Bladder microvascular endothelial cell (primary cell): ENCODE data around the gene REXO1. TPM values are rescaled to one million over a fixed set of nuclear protein-coding genes. Genes with fewer than 3 reads are reported as not detected.

Source experiments
- total RNA-seq: library from RNA; depleted of rRNA; stranded (reverse); fragments of >200 nt; gene quantifications from 2 replicates; pipeline ENCODE4 v1.2.3, GENCODE V29; 2014

Gene REXO1
- 6.8 and 14.7 TPM in 2 replicates for total RNA-seq

GRCh38 chr19:1848399-1849131 is at the start of gene REXO1:
REXO1 (minus strand) TSS chr19:1848483; CDS start chr19:1848358, 125 bp downstream.

DNA sequence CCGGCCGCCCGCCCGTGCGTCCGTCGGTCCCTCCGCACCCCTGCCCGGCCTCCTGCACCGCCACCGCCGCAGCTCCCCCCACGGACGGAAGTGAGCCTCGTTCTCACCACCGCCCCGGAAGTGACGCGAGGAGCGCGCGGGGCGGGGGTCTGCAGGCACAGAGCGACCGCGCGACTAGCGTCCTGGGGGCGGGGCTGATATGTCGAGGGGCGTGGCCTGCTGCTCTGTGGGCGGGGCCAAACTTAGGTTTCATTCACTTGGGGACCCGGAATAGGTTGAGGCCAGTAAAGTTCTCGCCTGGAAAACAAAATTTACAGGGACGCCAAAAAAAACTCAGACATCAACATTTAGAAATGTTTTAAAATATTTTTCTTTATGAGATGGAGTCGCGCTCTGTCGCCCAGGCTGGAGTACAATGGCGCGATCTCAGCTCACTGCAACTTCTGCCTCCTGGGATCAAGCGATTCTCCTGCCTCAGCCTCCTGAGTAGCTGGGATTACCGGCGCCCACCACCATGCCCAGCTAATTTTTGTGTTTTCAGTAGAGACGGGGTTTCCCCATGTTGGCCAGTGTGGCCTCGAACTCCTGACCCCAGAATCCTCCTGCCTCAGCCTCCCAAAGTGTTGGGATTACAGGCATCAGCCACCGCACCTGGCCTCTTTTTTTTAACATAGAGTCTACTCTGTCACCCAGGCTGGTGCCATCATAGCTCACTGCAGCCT is 37.3 kb upstream of the REXO1 start, which contains the start of gene ABHD17A:
ABHD17A (minus strand) TSS at position 99 of the 722 bp plus-strand sequence. CDS start 3,930 bp downstream, outside the sequence.

DNA sequence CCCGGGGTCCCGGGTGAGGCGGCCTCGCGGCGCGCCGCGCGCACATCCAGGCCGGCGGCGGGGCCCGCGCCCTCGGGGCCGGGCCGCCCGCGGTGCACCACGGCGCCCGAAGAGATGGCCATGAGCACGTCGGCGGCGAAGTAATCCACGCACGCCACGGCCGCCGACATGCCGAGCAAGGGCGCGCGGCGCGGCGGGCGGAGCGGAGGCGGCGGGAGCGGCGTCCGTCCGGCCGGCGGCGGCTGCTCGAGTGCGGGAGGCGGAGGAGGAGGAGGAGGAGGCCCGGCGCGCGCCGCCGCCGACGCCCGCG is 15.0 kb upstream of the REXO1 start, which contains the start of gene KLF16:
KLF16 (minus strand) TSS at position 252 of the 310 bp plus-strand sequence; CDS start at position 170, 82 bp downstream.

DNA sequence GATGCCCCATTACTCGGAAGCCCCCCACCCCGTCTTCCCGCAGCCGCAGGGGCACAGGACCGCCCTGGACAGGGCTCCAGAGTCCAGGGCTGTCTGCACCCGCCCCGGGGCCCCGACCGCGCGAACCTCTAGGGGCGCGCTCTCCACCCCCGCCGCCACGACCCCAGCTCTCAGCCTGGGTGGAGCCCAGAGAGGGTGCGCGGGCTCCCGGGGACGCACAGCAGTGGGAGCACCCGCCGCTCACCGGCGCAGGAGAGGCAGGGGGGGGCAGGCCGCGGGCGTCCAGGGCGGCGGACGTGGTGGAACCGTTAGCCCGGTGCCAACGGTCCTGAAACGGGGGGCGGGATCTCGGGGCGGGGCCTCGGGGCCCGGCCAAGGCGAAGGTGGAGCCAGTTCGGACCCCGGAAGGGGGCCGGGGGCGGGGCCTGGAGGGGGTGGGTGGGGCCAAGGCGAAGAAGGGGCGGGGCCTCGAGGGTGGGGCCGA is 36.3 kb downstream of the REXO1 start, which contains the start of gene ATP8B3:
ATP8B3 (minus strand) TSS at position 335 of the 484 bp plus-strand sequence. CDS start 540 bp downstream, outside the sequence.

Other genes with a start within 250 kb of the REXO1 start
- gene UQCR11, start 243.0 kb downstream of the REXO1 start, total RNA-seq: 78.5 and 110 TPM in 2 replicates
- 65.6 and 123 TPM in 2 replicates for gene TCF3, start 195.9 kb downstream of the REXO1 start, total RNA-seq
- not detected in 2 replicates for gene ONECUT3, start 95.0 kb downstream of the REXO1 start, total RNA-seq
- gene ATP8B3, start 36.2 kb downstream of the REXO1 start, total RNA-seq: 0.65 and 1.3 TPM in 2 replicates
- 3.7 and 5.8 TPM in 2 replicates for gene KLF16, start 15.1 kb upstream of the REXO1 start, total RNA-seq
- gene ABHD17A, start 37.0 kb upstream of the REXO1 start, total RNA-seq: 91.8 and 111 TPM in 2 replicates
- gene ADAT3, start 56.9 kb upstream of the REXO1 start, total RNA-seq: 1.6 and 4.0 TPM in 2 replicates
- 17.6 and 48.2 TPM in 2 replicates for gene SCAMP4, start 56.9 kb upstream of the REXO1 start, total RNA-seq
- 70.1 and 102 TPM in 2 replicates for gene CSNK1G2, start 92.7 kb upstream of the REXO1 start, total RNA-seq
- 30.8 and 82.8 TPM in 2 replicates for gene BTBD2, start 167.2 kb upstream of the REXO1 start, total RNA-seq
- gene MKNK2, start 202.8 kb upstream of the REXO1 start, total RNA-seq: 74.1 and 114 TPM in 2 replicates
- 17.2 and 35.2 TPM in 2 replicates for gene MOB3A, start 247.8 kb upstream of the REXO1 start, total RNA-seq
- gene IZUMO4, start 248.4 kb upstream of the REXO1 start, total RNA-seq: 0.76 and 0.81 TPM in 2 replicates